CD4-positive, alpha-beta T cell treated with Interleukin-2 at 100 ng/mL for 4 hours (primary cell): ENCODE results near the gene LLCFC1.
"Not testable (repeated sequence)": the region's sequence is repeated elsewhere in the genome, so short reads cannot be mapped to it uniquely, and the experiment has no call there.

Experiments used
- DNase-seq: peaks from one replicate; pipeline ENCODE4 v3.0.0-alpha.2; 2020; ENCODE audit warnings: low spot score

Gene LLCFC1

DNA sequence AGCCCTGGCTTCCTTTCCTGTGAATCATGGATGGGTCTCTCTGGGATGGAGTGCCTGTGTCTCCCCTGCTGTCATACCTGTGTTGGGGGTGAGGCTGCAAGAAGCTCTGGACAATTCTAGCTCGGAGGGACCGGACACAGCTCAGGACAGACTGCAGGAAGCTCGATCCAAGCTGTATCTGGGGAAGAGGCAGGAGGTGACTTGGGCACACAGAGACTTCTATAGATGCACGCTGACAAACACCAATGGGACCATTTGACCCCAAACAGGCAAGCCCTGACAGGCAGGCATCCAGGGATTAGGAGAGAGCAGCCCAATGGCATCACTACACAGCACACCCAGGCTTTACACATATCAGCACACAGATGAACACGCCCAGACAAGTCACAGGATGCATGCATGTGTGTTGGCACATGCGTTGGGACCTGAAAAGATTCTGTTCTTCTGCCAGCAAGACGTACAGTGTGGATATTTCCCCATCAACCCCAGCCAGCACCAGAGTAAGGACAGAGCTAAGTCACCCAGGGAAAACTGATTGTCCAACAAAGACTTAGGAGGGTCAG is 4.5 kb downstream of the LLCFC1 start:
- no peak for DNase-seq

DNA sequence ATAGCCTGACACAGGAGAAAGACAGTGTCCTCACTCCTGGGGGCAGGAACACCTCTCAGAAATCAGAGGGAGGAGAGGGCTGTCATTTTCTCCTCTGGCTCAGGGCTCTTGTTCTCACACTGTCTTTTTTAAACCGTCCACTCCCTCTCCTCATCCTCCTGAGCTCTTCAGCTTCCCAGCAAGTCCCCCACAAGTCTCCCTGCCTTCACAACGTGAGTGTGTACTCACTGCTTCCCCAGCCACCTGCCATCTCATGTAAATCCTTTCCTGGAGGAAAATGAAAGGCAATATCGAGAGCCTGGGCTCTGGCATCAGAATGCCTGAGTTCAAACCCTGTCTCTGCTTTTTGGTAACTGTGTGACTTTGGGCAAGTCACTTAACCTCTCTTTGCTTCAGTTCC is 5.7 kb downstream of the LLCFC1 start:
- DNase-seq = no peak

DNA sequence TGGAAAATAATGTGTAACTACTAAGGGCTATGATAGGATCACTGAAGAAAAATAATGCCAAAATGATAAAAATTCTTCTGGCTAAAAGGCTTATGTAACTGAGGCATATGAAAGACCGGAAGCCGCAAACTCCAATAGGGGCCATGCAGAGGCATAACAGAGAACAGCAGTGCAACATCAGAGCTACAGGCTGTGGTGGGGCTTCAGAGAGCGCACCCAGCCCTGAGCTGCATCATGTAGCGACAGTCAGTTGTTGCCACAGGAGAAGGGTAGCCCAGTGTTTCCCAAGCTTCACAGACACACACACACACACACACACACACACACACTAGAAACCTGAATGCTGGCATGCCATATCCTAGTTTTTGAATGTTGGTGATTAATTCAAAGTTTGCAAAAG is 9.3 kb downstream of the LLCFC1 start:
- no peak for DNase-seq

DNA sequence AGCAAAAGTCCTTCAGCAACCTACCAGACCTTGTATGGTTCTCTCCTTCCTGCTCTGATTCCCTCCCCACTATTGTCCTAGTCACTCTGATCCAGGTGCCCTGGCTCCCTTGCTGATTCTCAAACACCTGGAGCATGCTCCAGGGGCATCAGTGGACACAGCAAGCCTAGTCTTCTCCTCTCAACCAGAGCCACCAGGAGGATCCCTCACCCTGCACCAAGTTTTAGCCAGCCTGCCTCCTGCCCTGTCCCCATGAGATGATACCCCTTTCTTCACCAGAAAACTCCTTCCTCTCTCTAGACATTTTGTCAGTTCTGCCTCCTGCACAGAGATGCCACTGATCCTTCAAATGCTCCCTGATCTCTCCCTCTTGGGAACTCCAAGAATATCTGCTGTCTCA is 11.0 kb downstream of the LLCFC1 start:
- no peak for DNase-seq

DNA sequence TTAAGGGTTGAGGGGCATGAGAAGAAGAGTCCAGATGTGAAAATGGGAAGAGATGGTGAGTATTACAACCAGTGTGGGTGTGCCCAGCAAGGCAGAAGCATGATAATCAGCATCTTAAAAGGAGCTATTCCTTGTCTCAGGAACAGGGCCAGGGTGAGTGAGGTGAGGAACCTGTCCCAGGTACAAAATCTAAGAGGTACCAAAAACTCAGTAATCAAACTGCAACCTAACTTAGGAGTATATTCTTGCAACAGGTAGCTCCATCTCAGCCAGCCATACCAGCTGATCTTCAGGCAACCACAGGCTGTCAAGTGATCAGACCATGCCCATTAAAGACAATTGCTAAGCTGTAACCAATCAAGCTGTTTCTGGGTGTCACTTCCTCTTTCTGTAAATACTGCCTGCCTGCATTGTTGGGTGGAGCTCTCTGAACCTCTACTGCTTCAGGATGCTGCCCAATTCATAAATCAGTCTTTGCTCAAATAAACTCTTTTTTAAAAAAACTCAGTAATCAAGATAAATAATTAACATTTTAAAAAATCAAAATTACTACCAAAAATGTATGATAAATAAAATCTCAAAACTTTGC is 15.5 kb downstream of the LLCFC1 start:
- DNase-seq = no peak

DNA sequence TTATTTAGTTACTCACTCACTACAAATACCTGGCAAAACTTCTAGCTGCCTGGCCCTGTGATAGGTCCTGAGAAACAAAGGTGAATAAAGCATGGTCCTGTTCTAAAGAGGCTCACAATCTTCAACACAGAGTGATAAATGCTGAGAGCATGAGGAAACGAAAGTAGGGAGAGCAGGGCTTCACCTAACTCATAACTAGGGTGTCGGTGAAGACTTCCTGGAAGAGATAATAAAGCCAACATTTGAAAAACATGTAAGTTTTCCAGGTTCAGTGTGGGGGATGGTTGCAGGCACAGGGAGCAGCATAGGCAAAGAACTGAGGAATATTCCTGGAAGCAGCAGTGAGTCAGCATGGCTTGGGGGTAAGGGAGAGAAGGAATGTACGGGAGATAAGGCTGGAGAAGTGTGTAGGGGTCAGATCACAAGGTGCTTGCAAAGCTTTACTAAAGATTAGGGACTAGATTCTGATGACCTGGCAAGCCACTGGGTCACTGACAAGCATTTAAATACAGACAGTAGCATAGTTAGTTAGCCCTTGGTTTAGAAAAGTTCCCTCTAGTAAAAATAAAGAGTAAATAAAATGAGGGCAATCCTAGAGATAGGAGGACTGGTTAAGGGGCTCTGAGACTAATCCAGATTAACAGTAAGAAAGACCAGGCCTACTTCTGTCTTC is 17.8 kb downstream of the LLCFC1 start:
- DNase-seq = no peak

DNA sequence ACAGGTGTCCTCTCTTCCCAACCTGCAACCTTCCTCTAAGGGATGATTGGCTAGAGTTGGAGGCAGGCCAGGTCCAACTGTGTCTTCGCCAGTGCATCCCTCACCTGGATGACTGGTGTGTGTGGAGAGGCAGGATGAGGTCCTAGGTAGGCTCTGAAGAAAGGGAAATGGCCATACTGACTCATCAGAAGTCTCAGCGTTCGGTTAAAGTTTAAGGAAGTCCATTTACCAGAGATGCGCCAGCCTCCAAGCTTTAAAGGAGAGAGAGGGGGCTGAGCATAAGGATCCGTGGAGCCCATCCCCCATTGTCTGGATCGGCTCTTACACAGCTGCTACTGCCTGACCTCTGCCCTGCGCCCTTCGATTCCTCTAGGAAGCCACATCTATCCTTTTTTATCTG is 18.4 kb downstream of the LLCFC1 start:
- no peak for DNase-seq

DNA sequence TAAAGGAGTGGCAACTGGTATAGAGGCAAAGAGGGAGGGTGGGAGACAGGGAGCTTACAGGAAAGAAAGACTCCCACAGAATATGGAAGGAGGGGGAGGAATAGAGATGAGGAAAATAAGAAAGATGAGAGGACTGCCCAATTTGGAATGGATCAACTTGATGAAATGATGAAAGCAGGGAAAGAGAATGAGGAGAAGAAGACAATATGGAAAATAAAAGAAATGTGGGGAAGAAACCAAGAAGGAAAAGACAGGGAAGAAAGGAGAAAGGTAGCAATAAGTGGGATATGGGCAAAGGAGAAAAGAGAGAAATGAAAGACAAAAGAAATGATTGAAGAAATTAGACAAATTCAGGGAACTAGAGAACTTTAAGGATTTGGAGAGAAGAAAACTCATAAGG is 19.9 kb downstream of the LLCFC1 start:
- no peak for DNase-seq

DNA sequence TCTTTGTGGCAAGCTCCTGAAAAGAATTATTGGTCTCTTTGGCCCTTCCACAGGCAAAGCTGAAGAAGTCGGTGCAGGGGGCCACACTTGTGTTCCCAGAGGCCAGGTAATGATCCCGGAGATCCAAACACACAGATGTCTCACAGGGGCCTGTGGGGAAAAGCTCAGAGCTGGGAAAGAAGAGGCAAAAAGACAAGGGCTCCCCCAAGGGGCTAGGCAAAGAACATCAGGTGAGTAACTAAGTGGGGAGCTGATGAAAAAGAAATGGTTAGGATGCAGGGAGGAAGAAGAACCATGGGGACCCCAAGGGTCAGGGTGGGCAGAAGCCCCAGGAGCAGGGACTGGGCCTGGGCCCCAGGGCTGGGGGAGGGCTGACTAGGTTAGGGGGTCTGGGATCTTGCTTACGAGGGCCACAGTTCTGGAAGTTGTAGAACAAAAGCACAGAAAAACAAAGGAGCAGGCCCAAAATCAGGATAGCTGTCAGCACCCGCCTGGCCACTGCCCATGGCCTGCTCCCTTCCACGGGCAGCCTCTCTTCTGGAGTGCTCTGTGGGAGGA is 21.8 kb downstream of the LLCFC1 start:
- no peak for DNase-seq

DNA sequence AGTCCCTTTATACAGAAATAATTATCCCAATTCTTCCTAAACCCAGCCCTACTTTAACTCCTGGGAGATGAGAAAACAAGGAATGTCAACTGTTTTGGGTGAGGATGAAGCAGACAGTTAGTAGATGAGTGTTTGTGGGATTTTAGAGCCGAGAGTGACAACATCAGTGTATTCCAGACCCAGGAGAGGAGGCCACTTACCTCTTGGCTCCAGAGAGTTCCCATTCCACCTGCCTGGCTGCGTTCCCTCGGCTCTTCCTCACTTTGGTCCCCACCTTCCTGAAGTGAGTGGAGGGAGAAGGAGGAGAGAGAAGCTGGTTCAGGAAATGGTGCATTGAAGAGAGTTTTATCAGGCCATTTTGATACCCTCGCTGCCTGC is 22.3 kb downstream of the LLCFC1 start:
- DNase-seq = no peak

DNA sequence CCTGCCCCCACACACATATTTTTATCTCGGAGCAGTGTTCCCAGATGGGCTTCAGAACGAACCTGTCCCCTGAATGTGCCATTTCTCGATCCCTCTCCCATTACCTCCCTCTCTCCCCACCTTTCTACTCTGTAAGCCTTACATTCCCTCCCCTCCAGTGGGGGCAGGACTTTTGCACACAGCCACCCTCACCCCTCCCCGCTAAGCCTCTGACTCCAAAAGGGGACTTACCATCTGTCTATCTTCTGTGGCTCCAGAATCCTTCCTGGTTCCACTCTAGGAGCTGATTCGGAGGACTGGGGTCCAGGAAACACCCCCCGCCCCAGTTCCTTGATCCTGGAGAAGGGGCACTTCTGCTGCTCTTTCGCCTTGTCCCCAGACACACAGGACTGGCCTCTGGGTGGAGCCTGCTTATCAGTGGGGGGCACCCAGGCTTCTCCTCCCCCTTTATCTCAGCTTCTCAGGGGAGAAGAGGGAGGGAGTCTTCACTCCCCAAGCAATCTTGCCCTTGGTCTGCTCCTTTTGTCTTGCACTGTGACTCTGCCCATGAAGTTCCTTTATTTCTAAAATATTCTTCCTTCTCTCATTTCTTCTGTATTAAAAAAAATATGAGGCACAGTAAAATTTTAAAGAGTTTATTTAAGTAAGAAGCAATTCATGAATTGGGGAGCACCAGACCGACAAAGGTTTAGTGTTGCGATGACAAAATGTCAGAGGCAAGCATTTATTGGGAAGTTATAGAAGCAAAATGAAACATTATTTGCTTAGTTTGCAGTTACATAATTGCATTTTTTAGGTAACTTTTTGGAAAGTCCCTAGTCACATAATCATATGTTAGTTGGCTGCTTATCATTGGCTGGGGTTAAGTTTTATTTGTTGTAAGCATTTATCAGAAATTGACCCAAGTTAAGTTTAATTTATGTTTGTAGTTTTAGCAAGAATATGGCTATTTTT is 23.0 kb downstream of the LLCFC1 start, which contains the start of gene KEL:
Gene KEL (minus strand): TSS at position 391 of the 954 bp plus-strand sequence. CDS start 157 bp downstream, at position 234.
- no peak for DNase-seq

DNA sequence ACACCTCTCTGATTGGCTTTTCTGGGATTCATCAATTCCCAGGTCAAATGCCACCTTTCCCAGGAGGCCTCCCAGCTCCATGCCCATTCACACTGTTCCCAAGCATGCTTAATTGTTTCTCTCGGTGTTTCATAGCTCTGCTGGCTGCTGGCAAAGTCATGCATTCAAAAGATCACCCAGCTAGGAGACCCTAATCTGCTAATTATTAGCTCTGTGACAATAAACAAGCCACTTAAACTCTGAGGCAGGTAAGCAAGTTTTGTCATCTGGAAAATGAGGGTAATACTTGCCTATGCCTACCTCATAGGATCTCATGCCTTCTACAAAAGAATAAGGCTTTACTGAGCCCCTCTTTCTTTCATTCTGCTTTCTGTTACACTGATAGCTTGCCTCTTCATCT is 23.7 kb downstream of the LLCFC1 start:
- no peak for DNase-seq

DNA sequence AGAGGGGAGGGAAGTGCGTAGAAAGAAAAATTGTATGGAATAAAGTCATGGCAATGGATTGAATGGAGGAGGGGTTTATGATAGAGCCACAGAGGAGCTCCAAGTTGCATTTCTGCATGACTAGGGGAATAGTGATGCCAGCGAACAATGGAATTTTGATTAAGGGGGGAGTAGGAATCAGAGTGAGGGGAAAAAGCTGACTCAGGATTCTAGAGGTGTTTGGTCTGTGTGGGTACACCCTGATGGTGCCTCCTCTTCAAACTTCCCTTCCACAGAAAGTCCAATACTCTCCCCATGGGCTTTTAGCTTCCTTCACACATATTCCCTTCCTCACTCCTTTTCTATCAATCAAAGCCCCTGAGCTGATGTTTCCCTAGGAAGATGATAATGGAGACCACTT is 24.7 kb downstream of the LLCFC1 start:
- DNase-seq = no peak

DNA sequence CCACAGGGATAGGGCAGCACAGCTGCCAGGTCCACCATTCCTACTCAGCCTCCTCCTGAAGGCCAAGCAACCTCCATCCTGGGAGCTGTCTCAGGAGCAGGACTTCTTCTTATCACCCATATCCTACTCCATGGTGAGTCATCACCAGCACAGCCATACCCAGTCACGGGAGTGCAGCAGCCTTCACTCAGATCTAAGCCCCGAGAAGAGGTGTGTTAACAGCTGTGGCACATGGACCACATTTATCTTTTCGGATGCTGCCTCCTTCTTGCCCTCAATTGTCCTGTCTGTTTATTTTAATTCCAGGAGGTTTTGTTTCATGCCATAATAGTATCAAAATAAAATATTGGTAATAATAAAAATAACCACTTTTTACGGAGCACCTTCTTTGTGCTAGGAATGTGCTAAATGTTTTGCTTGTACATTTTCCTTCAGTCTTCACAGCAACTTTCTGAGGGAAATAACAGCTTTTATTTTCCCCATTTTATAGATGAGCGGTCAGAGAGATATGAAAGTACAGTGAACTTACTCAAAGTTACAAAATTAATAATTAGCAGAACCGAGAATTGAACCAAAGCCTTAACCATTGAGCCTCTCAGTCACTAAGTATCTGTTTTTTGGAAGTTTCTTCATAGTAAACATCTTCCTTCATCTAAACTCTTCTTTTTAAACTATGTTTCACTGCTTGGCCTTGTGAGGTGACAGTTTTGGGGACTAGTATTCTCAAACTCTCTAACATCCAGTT is 25.4 kb downstream of the LLCFC1 start:
- DNase-seq = no peak

DNA sequence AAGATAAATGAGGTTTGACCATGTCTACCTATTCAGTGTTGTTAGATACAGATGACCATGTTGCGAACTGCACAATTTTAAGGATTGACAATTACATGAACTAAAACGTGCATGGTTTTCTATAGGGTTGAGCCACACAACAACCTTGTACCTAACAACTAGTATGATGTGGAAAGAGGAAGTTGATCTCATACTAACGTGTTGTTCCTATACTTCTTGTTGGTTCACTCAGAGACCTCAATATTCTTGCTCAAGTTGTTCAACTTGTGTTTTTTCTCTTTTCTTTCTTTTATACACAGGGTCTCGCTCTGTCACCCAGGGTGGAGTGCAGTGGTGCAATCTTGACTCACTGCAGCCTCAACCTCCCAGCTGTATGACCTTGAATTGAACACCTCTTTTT is 28.9 kb downstream of the LLCFC1 start:
- no peak for DNase-seq

DNA sequence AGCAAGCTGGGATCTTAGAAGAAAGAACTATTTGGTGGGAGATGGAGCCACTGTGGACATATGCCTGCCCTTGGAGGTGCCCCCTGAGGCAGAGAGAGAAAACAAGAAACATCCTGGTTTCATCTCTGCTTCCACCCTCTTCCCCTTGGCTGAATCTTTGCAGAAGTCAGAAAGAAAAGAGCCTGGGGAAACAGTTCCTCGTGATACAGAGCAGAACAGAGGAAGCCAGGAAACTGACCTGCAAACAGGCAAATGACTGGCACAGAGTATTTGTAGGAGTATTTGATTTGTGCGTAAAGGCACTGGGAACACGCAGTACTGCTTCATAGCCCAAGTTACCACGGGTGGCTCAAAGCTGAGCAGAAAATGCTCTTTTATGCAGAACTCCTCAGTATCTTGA is 29.9 kb downstream of the LLCFC1 start:
- no peak for DNase-seq

DNA sequence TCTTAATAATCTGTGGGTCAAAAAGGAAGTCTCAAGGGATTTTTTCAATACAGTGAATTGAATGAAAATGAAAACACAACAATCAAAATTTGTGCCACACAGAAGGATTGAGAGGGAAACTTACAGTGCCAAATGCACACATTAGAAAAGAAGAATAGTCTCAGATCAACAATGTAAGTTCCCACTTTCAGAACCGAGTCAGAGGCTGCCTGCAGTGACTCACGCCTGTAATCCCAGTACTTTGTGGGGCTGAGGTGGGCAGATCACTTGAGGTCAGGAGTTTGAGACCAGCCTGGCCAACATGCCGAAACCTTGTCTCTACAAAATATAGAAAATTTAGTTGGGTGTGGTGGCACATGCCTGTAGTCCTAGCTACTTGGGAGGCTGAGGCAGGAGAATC is 35.3 kb downstream of the LLCFC1 start:
- DNase-seq = no peak

DNA sequence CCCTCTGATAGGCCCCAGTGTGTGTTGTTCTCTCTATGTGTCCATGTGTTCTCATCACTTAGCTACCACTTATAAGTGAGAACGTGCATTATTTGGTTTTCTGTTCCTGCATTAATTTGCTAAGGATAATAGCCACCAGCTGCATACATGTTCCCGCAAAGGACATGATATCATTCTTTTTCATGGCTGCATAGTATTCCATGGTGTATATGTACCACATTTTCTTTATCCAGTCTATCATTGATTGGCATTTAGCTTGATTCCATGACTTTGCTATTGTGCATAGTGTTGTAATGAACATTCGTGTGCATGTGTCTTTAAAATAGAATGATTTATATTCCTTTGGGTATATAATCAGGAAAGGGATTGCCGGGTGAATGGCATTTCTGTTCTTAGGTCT is 39.1 kb downstream of the LLCFC1 start:
- DNase-seq = not testable (repeated sequence)

DNA sequence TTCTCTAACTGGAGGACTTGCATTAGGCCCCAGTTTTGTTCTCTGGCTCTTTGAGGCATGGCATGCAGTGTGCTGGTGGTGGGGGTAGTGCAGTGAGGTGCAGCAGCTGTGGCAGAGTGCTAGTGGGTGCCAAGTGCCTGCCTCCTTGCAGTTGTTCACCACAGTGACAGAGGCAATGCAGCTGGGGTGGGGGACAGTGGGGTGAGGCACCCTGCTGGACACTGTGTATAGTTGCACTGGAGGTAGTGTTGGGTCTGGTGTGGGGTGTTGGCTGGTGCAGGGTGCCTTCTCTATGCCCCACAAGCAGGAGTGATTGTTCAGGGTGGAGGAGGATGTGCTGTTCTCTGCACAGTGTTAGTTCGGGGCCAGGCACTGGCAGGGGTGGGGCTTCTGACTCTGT is 44.5 kb downstream of the LLCFC1 start:
- DNase-seq = no peak

DNA sequence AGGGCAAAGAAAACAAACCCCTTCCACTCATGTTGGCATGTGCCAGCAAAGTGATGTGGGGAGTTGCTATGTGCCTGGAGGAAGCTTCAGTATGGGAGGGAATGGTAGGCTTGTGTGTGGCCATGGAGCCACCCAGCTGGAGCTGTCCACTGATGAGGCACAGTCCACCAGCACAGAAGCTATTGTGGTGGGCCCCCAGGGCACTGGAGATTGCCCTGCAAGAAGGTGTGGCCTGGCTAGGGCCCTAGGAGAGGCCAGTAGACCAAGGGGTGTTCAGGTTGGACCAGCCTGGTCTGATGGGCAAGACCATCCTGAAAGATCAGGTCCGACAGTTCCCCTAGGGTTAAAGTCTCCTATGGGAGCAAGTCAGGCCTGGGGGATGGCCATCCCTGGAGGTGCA is 45.0 kb downstream of the LLCFC1 start:
- DNase-seq = no peak
